GM03348 (cell line): ENCODE measurements around the gene SP140L.
"Not testable (repeated sequence)": the region's sequence is repeated elsewhere in the genome, so short reads cannot be mapped to it uniquely, and the experiment has no call there.

Experiments
- DNase-seq: peaks from one replicate; pipeline ENCODE4 v3.0.0; 2012; ENCODE audit warnings: low spot score

Gene SP140L

DNA sequence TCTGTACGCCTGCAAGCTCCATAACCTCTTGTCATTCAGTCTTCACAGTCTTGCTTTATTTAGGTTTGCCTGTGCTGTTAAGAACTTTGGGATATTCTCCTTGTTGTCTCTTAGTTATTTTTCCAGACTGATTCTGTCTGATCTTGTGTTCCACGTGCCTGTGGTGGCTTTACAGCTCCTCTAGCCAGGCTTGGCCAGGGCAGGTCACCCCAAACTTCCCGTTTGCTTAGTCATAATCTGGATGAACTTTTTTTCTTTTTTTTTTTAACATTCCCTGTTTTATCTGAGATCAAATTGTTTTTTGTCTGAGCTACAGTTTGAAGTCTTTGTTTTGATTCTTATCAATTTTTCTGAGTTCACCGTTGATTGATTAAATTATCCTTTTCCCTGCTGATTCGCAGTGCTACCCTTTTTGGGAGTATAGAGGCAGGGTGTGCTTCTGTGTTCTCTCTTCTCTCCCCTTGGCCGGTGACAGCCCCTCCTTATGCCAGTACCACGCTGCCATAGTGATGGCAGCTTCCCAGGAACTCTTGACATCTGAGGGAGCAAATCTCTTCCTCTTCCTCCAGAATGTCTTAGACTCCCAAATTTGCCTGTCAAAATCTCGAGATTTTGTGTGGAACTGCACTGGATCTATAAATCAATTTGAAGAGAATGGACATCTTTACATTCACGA lies 91.5 kb downstream of the SP140L start:
- DNase-seq, result peak; percentile 71

DNA sequence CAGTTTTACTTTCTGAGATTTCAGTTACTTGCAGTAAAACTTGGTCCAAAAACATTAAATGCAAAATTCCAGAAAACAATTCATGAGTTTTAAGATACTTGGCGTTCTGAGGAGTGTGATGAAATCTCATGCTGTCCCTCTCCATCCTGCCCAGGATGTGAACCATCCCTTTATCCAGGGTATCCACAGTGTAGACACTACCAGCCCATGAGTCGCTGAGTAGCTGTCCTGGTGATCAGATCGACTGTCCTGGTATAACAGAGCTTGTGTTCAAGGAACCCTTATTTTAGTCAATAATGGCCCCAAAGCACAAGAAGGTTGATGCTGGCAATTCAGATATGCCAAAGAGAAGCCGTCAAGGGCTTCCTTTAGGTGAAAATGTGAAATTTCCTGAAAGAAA lies 92.2 kb downstream of the SP140L start:
- DNase-seq, result no peak

DNA sequence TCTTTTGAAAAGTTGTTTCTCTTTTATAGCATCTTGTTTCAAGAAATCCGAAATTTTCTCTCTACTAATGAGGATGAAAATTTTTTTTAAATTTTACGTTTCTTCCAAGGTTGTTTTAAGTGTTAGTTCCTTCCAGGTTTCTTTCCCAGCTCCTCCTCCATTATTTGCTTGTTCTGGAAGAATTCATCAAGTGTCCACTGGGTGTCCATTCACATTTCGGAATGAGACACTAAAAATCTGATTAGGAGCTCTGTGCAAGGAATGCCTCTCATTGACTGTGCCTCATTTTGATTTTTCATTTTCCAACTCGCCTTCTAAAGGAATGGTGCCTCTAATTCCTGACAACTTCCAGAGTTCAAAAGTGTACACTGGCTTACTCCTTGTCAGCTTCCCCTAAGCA lies 95.2 kb downstream of the SP140L start:
- no peak for DNase-seq

DNA sequence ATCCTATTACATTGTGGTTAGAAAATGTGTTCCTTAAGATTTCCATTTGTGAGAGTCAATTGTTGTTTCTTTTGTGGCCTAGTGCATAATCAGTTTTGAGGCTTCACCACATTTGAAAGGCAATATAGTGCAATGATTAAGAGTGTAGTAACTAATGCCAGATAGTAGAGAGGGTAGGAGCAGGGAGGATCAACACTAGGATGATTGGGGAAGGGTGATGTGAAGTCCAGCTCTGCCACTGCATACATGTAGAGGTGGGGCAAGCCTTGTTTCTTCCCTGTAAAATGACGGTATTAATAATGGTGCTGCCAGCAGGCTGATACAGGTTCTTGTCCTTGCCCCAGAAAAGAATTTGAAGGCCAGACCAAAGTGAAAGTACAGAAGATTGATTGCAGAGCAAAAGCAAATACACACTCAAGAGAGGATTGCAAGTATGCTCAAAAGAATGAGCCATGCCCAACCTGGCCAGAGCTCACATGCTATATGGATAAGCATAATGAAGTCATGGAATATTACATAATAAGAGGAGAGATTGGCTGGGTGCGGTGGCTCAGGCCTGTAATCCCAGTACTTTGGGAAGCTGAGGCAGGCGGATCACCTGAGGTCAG lies 97.0 kb downstream of the SP140L start:
- DNase-seq, result no peak

DNA sequence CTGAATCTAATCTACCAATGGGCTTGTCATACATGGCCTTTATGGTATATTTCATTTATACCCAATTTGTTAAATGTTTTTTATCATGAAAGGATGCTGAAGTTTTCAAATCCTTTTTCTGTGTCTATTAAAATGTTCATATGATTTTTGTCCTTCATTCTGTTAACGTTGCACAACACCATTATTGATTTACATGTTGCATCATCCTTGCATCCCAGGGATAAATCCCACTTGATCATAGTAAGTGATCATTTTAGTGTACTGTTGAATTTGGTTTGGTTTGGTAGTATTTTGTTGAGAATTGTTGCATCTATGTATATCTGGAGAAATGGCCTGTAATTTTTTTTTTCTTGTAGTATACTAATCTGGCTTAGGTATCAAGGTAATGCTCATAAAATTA lies 98.4 kb downstream of the SP140L start:
- DNase-seq, result no peak

DNA sequence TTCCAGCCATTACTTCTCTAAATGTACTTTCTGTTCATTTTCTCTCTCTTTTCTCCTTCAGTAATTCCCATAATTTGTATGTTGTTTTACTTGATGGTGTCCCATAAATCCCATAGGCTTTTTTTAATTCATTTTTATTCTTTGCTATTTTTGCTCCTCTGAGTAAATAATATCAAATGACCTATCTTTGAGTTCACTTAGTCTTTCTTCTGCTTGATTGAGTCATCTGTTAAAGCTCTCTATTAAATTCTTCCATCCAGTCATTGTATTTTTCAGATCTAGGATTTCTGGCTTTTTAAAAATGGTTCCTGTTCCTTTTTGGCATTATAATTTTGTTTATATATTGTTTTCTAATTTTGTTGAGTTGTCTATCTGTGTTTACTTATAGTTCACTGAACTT lies 102.5 kb downstream of the SP140L start:
- DNase-seq, result no peak

DNA sequence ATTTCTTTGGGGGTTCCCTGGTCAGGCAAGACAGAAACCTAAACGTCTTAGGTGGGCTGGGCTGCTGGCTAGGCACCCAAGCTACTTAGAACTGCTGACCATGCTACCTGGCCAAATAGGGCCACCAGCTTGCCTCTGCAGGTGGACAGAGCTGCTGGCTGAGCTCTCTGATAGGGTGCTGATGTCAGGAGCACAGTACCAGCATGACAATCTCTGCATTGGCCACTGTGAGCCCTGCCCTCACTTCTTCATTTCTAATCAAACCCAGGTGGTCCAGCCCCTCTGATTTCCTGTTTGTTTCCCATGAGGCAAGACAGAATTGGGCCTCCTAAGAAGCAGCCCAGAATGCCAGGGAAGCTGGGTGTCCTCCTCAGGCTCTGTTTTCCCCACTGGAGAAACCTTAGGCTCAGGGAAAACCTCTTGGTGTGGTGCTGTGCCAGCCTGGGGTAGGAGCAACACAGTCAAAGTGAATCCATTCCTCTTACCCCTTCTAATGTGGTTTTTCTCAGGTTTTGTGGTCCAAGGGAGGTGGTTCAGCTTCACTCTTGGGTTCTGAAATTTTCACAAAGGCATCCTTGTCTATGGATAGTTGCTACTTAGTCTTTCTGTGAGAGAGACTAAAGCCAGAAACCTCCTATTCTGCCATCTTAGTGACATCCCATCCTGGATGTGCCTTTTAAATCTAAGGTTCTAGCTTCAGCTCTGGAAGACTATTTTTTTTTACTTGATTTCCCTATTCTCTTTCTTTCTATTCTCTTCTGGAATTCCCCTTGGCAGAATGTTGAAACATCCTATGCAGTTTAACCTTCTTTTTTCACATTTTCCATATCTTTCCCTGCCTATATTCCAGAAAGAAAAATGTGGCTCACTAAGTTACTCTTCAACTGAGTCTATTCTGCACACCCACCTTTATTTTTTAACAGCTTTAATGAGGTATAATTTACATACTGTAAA lies 104.2 kb downstream of the SP140L start:
- no peak for DNase-seq

DNA sequence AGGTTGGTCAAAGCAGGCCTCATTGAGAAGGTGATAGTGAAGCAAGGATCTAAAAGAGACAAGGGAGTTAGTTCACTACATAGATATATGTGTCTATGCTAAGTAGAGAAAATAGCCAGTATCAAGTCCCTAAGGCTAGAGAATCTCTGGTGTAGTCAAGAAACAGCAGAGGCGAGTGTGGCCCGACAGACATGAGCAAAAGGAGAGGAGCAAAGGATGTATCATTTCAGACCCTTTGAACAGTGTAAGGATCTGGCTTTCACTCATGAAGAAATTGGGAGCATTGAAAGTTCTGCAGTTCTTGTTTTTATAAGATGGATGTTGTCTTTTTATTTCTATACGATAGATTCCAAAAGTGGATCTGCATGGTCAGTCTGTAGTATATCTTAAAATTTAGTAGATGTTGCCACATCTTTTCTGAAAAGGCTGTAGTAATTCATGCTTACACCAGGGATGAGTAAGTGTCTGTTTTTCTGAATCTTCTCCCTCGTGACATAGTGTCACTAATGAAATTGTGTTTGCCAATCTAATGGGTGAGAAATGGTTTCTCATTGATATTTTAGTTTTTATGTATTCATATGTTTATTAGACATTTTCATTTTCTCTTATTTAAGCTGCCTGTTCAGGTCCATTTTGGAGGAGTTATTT lies 107.8 kb downstream of the SP140L start:
- peak; percentile 27 for DNase-seq

DNA sequence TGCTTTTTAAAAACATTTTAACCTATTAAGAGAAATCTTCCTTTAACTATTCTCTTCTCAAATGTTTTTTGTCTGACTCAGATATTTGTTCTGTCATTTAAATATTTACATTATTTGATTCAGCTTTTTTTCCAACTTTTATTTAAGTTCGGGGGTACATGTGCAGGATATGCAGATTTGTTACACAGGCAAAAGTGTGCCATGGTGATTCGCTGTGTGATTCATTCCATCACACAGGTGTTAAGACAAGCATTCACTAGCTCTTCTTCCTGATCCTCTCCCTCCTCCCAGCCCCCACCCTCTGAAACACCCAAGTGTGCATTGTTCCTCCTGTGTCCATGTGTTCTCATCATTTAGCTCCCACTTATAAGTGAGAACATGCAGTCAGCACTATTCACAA lies 108.4 kb downstream of the SP140L start:
- DNase-seq, result no peak

DNA sequence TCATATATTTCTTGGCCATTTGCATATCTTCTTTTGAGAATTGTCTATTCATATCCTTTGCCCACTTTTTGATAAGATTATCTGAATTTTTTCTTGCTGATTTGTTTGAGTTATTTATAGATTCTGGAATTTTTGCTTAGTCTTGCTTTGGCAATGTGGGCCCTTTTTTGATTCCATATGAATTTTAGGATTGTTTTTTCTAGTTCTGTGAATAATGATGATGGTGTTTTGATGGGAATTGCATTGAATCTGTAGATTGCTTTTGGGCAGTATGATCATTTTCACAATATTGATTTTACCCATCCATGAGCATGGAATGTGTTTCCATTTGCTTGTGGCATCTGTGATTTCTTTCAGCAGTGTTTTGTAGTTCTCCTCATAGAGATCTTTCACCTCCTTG lies 112.1 kb downstream of the SP140L start:
- DNase-seq, result not testable (repeated sequence)

DNA sequence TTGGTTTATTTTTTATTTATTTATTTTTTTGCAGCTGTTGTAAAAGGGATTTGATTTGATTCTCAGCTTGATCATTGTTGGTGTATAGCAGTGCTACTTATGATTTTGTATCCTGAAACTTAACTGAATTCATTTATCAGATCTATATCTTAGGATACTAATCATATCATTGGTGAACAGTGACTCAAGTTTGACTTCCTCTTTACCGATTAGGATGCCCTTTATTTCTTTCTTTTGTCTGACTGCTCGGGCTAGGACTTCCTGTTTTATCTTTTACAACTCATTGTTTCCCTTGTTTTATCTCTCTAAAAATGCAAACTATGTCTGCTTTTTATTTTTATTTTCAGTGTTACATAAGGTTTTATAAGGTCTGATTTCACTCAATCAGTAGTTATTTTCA lies 112.6 kb downstream of the SP140L start:
- no peak for DNase-seq

DNA sequence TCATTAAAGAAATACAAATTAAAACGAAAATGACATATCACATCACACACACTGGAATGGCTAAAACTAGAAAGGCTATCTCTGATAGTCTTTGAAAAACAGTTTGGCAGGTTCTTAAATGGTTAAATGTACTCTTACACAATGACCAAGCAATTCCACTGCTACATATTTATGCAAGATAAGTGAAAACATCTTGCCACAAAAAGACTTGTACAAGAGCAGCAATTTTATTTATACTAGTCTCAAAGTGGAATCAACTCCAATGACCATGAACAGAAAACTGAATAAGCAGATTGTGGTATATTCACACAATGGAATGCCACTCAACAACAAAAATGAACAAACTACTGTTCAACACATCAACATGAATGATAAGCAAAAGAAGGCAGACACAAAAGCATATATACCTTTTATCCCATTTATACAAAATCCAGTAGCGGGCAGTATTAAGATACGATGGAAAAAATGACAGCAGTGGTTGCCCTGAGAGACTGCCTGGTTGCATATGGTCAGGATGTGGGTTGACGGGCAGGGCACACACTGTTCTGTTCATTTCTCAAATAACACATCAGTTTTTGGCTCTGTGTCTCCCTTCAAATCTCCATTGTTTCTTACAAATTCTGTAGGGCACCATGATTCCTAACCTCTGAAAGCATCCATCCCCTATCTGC lies 114.4 kb downstream of the SP140L start:
- peak; percentile 23 for DNase-seq

DNA sequence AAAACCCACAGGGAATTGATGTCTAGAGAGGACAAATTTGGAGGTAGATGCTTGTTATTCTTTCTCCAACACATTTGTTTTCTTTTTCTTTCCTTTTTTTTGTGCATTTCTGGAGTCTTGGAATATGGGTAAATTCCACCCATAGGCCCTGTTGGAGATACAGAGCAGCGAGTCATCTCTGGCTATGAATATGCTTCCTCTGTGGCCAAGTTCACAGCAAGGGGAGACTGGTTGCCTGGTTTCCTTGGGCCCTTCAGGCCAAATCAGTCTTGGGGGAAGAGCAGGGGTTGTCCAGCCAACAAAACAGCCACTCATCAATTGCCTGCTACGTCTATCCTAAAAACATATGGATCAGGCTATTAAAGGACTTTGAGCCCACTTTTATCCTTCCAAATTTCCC lies 116.5 kb downstream of the SP140L start:
- DNase-seq, result peak; percentile 23

DNA sequence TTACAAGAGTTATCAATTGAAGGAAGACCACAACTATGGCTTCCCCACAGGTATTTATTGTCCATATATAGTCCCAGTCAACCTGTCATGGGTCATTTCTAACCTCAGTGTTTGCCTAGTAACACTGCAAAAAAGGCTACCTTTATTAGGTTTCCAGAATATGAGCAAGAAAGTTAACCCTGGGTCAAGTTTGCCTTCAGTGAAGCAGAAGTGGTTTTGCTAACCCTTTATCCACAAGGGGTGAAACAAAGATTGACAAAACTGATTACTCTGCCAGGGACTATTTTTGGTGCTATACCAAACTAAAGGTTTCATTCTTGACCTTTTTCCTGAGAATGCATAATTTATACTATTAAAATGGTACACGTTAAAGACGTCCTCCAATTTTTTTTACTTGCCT lies 117.8 kb downstream of the SP140L start:
- no peak for DNase-seq

DNA sequence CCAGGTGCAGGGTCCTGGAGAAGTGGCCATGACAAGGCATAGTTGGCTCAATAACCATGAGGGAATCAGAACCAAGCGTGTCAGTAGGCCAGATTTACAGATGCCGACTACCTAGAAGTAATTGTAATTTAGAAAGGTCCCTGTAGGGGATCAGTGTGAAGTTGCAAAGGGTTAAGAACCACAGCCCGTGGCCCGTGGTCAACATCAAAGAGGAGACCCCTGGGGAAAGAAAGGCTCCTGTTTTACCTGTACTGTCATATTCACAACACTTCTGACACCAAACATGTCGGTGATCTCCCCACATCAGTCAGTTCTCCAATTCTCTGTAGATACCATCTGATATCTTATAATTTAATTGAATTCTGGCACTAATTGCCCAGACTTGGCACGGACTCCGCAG lies 120.0 kb downstream of the SP140L start:
- no peak for DNase-seq

DNA sequence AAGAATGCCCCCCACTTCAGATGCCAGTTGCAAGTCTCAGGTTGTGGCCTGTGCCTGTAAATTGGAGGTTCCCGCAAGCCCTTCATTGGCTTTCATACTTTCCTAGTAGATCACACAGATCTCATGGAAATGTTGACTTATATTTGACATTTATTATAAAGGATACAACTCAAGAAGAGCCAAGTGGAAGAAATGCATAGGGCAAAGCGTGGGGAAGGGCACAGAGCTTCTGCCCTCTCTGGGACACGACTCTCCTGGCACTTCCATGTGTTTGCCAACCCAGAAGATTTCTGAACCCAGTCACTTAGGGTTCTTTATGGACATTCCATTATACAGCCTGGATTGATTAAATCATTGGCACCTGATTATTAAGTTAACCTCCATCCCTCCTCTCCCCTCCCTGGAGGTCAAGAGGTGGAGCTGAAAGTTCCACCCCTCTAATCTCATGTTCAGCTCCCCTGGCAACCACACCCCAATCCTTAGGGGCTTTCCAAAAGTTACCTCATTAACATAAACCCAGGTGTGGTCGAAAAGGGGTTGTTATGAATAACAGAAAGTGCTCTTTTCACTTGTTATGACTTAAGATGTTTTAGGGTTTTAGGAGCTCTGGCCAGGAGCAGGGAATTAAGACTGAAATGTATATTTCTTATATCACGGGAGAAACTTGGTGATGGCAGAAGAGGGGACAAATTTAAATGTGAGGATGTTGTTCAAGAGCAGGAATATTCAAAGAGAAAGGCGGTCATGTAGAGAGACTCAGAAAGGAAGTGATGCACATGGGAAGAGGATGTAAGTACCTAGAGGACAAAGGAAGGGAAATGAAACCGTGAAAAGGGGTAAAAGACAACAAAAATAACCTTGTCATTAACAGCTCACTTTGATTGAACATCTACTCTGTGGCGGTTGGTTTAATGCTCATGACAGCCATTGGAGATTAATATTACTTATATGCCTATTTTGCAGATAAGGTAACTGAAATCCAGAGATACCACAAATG lies 120.8 kb downstream of the SP140L start:
- DNase-seq, result no peak

DNA sequence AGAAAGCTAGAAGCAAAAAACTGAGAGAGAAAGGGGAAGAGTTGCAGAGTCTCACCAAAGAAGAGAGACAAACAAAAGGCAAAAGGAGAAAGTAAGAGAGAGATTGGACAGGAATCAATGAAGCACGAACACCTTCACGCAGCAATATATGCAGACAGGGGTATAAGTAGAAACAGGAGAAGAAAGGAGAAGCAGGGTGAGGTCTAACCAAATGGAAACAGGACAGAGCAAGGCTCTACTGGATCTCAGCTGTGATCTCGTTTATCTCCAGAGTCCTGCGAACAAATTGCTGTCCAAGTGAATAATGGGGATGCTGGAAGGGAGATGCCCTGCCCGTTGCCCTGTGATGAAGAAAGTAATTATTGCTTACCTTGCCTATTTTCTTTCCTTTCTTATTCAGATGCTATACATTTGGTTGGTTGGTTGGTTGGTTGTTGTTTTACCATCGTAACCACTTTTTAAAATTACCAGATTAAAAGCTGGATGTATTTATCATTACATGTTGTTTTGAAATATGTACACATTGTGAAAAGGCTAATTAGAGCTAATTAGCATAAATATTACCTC lies 123.0 kb downstream of the SP140L start:
- no peak for DNase-seq

DNA sequence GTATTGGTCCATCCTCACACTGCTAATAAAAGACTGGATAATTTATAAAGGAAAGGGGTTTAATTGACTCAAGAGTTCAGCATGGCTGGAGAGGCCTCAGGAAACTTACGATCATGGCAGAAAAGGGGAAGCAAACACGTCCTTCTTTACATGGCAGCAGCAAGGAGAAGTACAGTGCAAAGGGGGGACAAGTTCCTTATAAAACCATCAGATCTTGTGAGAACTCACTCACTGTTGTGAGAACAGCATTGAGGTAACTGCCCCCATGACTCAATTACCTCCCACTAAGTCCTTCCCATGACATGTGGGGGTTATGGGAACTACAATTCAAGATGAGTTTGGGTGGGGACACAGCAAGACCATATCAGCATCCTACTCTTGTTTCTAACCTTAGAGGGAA lies 126.0 kb downstream of the SP140L start:
- no peak for DNase-seq
